Measurements from ENCODE around the gene MEGF11.

- TF ChIP-seq, protein P1, sequence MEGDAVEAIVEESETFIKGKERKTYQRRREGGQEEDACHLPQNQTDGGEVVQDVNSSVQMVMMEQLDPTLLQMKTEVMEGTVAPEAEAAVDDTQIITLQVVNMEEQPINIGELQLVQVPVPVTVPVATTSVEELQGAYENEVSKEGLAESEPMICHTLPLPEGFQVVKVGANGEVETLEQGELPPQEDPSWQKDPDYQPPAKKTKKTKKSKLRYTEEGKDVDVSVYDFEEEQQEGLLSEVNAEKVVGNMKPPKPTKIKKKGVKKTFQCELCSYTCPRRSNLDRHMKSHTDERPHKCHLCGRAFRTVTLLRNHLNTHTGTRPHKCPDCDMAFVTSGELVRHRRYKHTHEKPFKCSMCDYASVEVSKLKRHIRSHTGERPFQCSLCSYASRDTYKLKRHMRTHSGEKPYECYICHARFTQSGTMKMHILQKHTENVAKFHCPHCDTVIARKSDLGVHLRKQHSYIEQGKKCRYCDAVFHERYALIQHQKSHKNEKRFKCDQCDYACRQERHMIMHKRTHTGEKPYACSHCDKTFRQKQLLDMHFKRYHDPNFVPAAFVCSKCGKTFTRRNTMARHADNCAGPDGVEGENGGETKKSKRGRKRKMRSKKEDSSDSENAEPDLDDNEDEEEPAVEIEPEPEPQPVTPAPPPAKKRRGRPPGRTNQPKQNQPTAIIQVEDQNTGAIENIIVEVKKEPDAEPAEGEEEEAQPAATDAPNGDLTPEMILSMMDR (IDR thresholded peaks at IDR 0.05): no peak
- no peak for TF ChIP-seq POLR2A (IDR thresholded peaks at IDR 0.05)
Observed at GRCh38 chr15:66038387-66039116, 215.0 kb downstream of the MEGF11 start.
